Dermis blood vessel endothelial cell (primary cell): ENCODE data around the gene LRRC74B. TPM values are rescaled to one million over a fixed set of nuclear protein-coding genes. Genes with fewer than 3 reads are reported as not detected.

Experiments
- DNase-seq: peaks from one replicate; pipeline ENCODE4 v3.0.0; 2010
- total RNA-seq: library from RNA; depleted of rRNA; stranded (reverse); fragments of >200 nt; gene quantifications from 2 replicates; pipeline ENCODE4 v1.2.3, GENCODE V29; 2014

The LRRC74B gene
- total RNA-seq, 1 donor from 2014 or later: not detected

- no peak for DNase-seq
These were observed 59.5 kb downstream of the LRRC74B start for GRCh38 chr22:21105294-21105693.

DNA sequence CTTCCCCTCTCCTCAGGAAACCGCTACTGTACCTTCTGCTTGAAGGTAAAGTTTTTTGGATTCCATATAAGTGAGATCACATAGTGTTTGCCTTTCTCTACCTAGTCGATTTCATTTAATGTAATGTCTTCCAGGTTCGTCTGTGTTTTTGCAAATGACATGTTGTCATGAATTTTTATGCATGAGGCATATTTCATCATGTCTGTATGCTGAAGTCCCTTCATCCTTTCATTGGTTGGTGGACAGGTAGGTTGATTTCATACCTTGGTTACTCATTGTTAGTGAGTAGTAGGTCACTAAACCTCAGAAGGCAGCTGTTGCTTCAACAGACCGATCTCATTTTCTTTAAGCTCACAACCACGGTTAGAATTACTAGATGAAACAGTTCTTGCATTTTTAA is 60.3 kb downstream of the LRRC74B start:
- no peak for DNase-seq

DNA sequence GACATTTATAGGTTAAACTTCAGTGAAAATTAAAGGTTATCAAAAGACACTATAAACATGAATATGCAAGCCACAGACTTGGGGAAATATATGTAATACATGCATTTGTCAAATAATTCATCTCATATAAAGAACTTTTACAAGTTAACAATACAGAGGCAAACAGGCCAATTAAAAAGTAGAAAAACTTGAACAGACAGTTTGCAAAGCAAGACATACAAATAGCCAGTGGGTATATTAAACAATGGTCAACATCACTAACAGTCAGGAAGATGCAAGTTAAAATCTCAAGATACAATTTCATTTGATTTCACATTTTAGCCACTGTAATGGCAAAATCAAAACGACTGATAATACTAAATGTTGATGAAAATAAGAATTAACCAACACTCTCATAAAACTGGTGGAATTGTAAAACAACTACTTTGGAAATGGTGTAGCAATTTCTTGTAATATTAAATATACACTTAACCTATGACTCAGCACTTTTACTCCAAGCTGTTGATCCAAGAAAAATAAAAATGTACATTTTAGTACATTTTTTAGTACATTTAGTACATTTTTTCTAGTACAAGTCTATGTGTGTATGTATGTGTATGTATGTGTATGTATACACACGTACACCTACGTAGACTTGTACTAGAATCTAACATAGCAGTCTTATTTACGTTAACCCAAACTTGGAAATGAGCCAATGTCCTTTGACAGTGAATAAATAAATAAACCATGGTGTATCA is 62.8 kb downstream of the LRRC74B start:
- DNase-seq: no peak

Other genes starting within 250 kb of the LRRC74B start
- gene PI4KA, start 187.1 kb upstream of the LRRC74B start, total RNA-seq: 20.3 and 40.3 TPM in 2 replicates
- 6.0 and 8.5 TPM in 2 replicates for gene SNAP29, start 186.9 kb upstream of the LRRC74B start, total RNA-seq
- gene CRKL, start 128.5 kb upstream of the LRRC74B start, total RNA-seq: 50.2 and 54.4 TPM in 2 replicates
- 0.05 and 0.17 TPM in 2 replicates for gene AIFM3, start 78.7 kb upstream of the LRRC74B start, total RNA-seq
- 51.6 and 60.9 TPM in 2 replicates for gene LZTR1, start 63.6 kb upstream of the LRRC74B start, total RNA-seq
- gene THAP7, start 43.8 kb upstream of the LRRC74B start, total RNA-seq: 13.8 and 18.1 TPM in 2 replicates
- gene P2RX6, start 30.8 kb upstream of the LRRC74B start, total RNA-seq: under 0.01 TPM in 1 of 2 replicates, not detected in the other
- not detected in 2 replicates for gene SLC7A4, start 13.4 kb upstream of the LRRC74B start, total RNA-seq